Iris pigment epithelial cell (primary cell): Measurements from ENCODE around the gene OR5AU1.
"Not testable (repeated sequence)": the region's sequence is repeated elsewhere in the genome, so short reads cannot be mapped to it uniquely, and the experiment has no call there.

Experiments used
- DNase-seq: peaks from one replicate; pipeline ENCODE4 v3.0.0-alpha.2; 2011; ENCODE audit warnings: low read depth

The OR5AU1 gene

DNA sequence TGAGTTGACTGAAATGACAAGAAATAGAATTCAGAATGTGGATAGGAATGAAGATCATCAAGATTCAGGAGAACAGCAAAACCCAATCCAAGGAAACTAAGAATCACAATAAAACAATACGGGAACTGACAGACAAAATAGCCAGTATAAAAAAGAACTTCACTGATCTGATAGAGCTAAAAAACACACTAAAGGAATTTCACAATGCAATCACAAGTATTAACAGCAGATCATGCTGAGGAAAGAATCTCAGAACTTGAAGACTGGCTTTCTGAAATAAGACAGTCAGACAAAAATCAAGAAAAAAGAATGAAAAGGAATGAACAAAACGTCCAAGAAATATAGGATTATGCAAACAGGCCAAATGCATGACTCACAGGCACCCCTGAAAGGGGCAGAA is 15.3 kb upstream of the OR5AU1 start:
- no peak for DNase-seq

DNA sequence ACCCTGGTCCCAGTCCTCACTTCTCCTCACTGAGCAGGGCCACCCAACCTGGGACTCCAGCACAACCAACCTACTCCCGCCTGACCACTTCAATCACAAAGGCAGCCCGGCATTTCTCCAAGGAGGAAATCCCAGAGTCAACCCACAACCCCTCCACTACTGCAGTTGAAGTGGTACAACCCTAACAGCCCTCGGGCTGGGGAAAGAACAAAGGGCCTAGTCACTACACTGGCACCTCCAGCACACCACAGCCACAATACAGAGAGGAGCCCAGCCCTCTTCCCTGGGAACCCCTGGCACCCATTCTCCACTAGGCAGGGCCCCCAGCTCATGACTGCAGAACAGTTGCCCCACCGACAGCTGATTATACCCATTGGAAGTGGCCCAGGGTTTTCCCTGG is 13.7 kb upstream of the OR5AU1 start:
- DNase-seq = no peak

DNA sequence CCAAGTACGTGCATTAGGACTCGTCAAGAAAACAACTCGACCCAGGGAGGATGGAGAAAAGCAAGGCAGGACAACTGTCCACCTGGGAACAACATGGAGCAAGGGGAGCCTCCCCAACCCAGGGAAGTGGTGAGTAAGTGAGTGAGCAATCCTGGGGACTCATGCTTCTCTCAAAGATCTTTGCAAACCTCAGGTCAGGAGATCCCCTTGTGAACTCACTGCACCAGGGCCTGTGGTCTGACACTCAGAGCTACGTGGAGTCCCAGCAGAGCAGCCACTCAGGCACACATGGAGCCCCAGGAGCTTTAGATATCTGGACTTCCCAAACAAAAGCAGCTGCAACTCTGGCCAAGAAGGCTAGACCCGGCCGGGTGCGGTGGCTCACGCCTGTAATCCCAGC is 12.2 kb upstream of the OR5AU1 start:
- peak; percentile 24 for DNase-seq

- DNase-seq = not testable (repeated sequence)
Measured at GRCh38 chr14:21165670-21166069, 9.8 kb upstream of the OR5AU1 start.

DNA sequence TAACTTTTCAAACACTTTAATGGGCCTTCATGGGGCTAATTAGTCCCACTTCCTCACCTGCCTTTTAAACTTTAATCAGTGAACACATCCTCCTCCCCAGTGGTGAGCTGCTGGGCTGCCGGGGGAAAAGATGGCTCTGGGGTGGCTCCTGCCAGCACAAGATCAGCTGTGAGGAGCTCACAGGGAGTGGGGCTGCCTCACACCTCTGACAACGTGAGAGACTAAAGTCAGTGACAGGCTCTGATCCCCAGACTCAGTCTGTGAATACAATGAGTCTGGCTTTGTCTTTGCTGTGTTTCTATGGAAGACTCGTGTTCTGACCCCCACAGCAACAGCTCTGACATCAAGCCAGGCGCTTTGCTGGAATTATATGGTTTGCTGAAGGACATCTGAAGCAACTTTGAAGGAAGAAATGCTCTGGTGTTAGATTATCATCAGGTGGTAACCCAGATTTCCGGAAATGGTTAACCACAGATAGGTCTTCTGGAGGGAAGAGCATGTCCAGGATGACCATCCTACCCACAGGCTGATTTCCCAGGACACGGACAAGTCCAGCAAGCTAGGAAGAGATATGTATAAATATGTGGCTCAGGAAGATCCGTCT is 9.2 kb upstream of the OR5AU1 start:
- not testable (repeated sequence) for DNase-seq

- no peak for DNase-seq
Measured at GRCh38 chr14:21163871-21164291, 8.0 kb upstream of the OR5AU1 start.

DNA sequence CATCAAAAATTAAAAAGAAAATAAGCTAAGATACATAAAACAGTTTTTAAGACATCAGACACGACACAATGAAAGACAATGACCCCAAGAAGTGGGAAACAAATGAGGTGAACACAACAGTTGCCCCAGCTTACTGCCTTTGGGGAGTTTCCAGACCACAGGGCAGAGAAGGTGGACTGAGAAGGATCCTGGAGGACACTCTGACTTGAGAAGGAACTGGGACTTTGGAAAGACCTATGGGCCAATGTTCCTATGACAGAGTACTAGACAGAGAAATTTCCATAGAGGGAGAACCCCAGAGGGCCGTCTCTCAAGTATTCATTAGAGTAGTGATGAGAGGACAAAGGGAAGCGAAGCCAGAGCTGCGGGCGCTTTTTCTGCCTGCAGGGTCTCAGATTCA is 6.2 kb upstream of the OR5AU1 start:
- no peak for DNase-seq

- no peak for DNase-seq
Measured at GRCh38 chr14:21160061-21160610, 4.3 kb upstream of the OR5AU1 start.

DNA sequence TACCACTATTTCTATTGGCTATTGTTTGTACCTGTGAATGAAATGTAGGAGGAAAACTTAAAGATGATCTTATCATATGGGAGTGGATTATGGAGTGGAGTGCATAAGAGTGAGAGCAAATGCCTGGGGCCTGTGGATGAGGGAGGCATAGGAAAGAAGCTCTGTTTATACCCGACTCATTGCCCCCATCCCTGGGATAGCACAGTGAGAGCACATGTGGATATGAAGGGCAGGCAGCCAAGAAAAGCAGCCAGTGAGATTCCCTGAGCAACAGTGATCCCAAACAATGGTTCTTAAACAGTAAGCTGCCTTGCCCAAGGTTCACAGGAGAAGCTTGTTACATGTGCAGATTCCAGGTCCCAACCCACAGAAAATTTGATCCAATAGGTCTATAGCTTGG is 2.3 kb upstream of the OR5AU1 start:
- not testable (repeated sequence) for DNase-seq

GRCh38 chr14:21149641-21150367 is 6.1 kb downstream of the OR5AU1 start:
- DNase-seq = no peak

GRCh38 chr14:21145437-21145836 is 10.4 kb downstream of the OR5AU1 start:
- no peak for DNase-seq

DNA sequence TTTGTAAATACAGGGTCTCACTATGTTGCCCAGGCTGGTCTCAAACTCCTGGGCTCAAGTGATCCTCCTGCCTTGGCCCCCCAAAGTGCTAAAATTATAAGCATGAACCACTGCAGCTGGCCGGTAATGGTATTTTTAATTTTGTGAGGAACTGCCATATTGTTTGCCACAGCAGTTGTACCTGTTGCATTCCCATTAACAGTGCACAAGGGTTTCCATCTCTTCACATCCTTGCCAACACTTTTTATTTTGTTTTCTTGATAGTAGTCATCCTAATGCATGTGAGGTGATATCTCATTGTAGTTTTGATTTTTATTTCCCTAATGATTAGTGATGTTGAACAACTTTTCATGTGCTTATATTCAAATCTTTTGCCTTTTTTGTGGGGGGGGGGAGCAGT is 13.5 kb downstream of the OR5AU1 start:
- no peak for DNase-seq

GRCh38 chr14:21136024-21136423 is 19.8 kb downstream of the OR5AU1 start:
- DNase-seq = peak; percentile 10

- no peak for DNase-seq
Measured at GRCh38 chr14:21133901-21134300, 22.0 kb downstream of the OR5AU1 start.

GRCh38 chr14:21123429-21123828 is 32.4 kb downstream of the OR5AU1 start:
- DNase-seq = no peak

- DNase-seq = no peak
Measured at GRCh38 chr14:21121122-21121521, 34.7 kb downstream of the OR5AU1 start.

DNA sequence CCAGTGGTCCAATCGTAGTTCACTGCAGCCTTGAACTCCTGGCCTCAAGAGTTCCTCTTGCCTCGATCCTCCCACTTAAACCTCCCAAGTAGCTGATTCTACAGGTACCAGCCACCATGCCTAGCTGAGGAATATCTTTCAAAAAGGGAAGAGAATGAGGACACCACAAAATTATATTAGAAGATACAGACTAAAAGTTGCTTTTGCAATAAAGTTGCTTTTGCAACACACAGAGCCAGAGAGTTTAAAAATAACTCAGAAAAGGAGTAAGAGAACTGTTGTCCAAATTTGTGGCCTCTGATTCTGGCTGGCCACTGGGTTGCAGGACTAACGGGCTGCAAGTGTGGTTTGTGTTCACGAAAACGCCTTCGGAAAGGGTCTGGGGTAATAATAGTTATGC is 35.2 kb downstream of the OR5AU1 start:
- DNase-seq = no peak

- no peak for DNase-seq
Measured at GRCh38 chr14:21118933-21119332, 36.9 kb downstream of the OR5AU1 start.

DNA sequence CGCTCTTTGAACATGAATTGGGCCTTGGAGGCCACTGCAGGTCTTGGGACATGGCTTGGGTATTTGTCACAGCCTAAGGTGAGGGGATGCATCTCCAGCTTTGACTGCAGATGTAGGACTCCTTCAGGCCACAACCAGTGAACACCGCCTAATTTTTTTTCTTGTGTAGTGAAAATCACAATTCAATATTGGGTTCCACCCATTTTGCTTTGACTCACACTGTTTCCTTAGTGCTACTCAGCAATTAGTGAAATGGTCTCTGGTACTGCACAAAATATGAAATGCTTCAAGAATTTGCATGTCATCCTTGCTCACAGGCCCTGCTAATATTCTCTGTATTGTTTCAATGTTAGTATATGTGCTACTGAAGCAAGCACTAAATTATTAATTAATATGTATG is 42.5 kb downstream of the OR5AU1 start:
- DNase-seq = no peak

- no peak for DNase-seq
Measured at GRCh38 chr14:21112255-21112654, 43.6 kb downstream of the OR5AU1 start.

- DNase-seq = no peak
Measured at GRCh38 chr14:21109377-21110138, 46.3 kb downstream of the OR5AU1 start.

DNA sequence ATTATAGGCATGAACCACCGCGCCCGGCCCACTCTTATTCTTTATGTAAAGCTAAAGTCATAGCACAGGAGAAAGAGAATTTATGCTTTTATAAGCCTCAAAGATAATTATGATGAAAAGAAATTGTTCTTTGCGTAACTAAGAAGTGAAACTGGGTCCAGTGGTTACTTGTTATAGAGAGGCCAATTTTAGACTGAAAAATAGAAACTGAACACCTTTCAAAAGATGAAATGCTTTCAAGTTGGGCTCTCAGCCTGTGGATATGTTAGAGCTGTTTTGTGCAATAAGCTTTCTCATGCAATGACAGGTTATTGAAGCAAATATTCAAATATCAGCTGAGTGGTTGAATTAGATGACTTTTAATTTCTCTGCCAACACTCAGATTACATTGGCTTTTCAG is 47.1 kb downstream of the OR5AU1 start:
- DNase-seq = no peak

DNA sequence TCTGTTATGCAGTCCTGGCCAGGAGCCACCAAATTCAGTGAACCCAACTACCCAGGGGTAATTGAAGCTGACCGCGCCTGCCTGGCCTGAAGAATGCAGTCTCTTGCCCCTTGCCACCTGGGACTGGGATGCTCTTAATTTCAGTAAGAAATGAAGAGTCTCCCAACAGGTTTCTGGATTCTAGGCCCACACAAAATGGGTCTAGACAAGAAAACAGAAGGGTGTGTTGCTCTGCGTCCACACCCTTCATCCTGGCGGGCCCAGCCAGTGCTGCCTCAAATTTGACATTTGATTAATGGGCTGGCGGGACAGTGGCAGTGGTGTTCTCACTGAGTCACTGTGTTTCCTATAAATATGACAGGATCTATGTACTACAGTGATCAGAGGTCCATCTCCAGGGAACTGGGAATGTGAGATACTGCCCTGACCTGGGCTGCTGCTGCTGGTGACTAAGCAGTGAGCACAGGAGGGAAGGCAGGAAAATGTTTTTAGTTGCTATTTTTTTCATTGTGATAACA is 48.5 kb downstream of the OR5AU1 start:
- peak; percentile 29 for DNase-seq
